Hepatocyte (in vitro differentiated cells): ENCODE measurements around the gene SNX32. TPM values are rescaled to one million over a fixed set of nuclear protein-coding genes. Genes with fewer than 3 reads are reported as not detected.

Source experiments
- DNase-seq: peaks from one replicate; pipeline ENCODE4 v3.0.0-alpha.2; 2016; ENCODE audit warnings: low spot score
- H2AFZ ChIP-seq: fragments of 200-600 bp; sonication (generic); 2 replicates; pipeline ENCODE4 v1.6.0; 2016; ENCODE audit warnings: antibody characterized with exemption, mild to moderate bottlenecking
- H3K27ac ChIP-seq: fragments of 200-600 bp; sonication (generic); 2 replicates; pipeline ENCODE4 v1.5.1; 2016; ENCODE audit warnings: mild to moderate bottlenecking
- H3K27me3 ChIP-seq: fragments of 200-600 bp; sonication (generic); 2 replicates; pipeline ENCODE4 v1.6.1; 2016
- H3K36me3 ChIP-seq: fragments of 200-600 bp; sonication (generic); replicated peaks from 2 replicates; pipeline ENCODE4 v1.5.1; 2016; ENCODE audit warnings: low read depth; ENCODE audit not compliant: insufficient read depth
- H3K4me1 ChIP-seq: fragments of 200-600 bp; sonication (generic); 2 replicates; pipeline ENCODE4 v1.5.1; 2016; ENCODE audit warnings: mild to moderate bottlenecking, moderate library complexity; ENCODE audit not compliant: insufficient read depth
- H3K4me2 ChIP-seq: fragments of 200-600 bp; sonication (generic); 2 replicates; pipeline ENCODE4 v1.6.0; 2016
- H3K4me3 ChIP-seq: fragments of 200-600 bp; sonication (generic); 2 replicates; pipeline ENCODE4 v1.5.1; 2016; ENCODE audit warnings: mild to moderate bottlenecking
- H3K79me2 ChIP-seq: fragments of 200-600 bp; sonication (generic); 2 replicates; pipeline ENCODE4 v1.6.0; 2017; ENCODE audit warnings: mild to moderate bottlenecking
- H3K9me2 ChIP-seq: fragments of 200-600 bp; sonication (generic); replicated peaks from 2 replicates; pipeline ENCODE4 v1.6.0; 2017; ENCODE audit warnings: mild to moderate bottlenecking; ENCODE audit not compliant: insufficient read depth
- H3K9me3 ChIP-seq: fragments of 200-600 bp; sonication (generic); 2 replicates; pipeline ENCODE4 v1.5.1; 2016; ENCODE audit warnings: low read depth, mild to moderate bottlenecking
- H4K20me1 ChIP-seq: fragments of 200-600 bp; sonication (generic); 2 replicates; pipeline ENCODE4 v1.6.0; 2016; ENCODE audit warnings: mild to moderate bottlenecking; ENCODE audit not compliant: insufficient read depth, poor library complexity, severe bottlenecking
- EZH2 ChIP-seq: fragments of 200-600 bp; sonication (generic); IDR thresholded peaks from 2 replicates; pipeline ENCODE4 v1.6.1; 2016; ENCODE audit warnings: antibody characterized with exemption, mild to moderate bottlenecking, borderline replicate concordance
- EZH2phosphoT487 ChIP-seq: fragments of 200-600 bp; sonication (generic); IDR thresholded peaks from one replicate; pipeline ENCODE4 v1.6.1; 2018; ENCODE audit warnings: antibody characterized with exemption, mild to moderate bottlenecking, low read depth, moderate library complexity; ENCODE audit not compliant: unreplicated experiment, severe bottlenecking
- WGBS: methylation state at CpG from one replicate; pipeline ENCODE4 v1.1.6; 2016; ENCODE audit warnings: low lambda C conversion rate; ENCODE audit errors: missing lambda C conversion rate; 5-methylcytosine and 5-hydroxymethylcytosine counted together
- polyA plus RNA-seq: library from polyadenylated mRNA; unstranded; fragments of >200 nt; fragmentation: Nextera tagmentation; extraction: Ambion mirVana; gene quantifications from 2 replicates; pipeline ENCODE4 v1.2.1, GENCODE V29; 2016
- total RNA-seq: library from RNA; depleted of rRNA; stranded (reverse); fragments of >200 nt; gene quantifications from 2 replicates; pipeline ENCODE4 v1.2.3, GENCODE V29; 2014
- TF ChIP-seq, protein P1 (sequence below): fragments of 200-600 bp; sonication (generic); IDR thresholded peaks from 2 replicates; pipeline ENCODE4 v1.5.1; 2016; ENCODE audit warnings: antibody characterized with exemption, mild to moderate bottlenecking; ENCODE audit not compliant: poor library complexity

SNX32 gene
- total and polyA plus RNA-seq, 2 experiments from 2014 or later: 2.9 to 5.1 TPM

DNA sequence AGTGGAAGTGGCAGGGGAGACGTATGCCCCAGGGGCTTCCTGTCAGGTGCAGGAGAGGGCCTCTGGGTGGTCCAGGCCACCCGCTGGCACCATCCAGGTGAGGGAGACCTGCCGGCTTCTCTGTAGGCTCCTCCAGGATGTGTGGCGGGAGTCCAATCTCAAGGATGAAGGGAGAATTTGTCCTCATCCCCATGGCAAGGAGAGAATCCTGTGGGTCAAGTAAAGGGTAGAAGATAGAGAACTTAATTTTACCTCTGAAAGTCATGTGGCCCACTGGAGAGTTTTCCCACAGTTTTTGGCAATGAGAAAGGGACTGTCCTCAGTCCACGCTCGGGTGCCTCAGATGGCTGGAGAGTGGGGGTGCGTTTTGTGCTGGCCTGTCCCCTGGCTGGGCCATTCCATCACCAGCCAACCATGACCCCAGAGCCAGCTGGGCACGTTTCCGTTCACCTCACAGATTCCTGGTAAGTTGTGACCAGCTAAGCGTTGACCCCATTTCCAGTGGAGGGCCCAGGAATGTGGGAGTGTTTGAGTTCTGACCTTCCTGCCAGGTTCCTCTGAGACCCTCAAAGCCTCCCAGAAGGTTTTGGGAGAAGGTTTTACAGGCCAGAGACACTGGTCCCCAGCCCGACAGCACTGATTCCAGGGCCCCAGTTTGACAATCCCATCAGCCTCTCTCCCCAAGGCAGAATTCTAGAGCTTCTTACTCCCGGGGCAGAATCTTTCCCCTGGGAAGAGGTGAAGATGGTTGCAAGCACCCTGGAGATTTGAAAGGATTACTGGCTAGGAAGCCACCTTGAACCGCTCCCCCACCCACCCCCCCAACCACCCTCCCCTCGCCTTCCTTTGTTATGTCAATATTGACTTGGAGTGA is 44.3 kb upstream of the SNX32 start:
- Histone ChIP-seq H3K79me2 (peaks cover 59% of the 10 kb centered on the region), H3K4me3 (no peak overlapping the region), H3K4me2 (peak overlapping the region; percentile 92), H4K20me1 (peaks cover 26% of the 10 kb centered on the region), H2AFZ (no peak overlapping the region), H3K27ac (peak overlapping the region; percentile 97), H3K9me2 (no peaks in the 10 kb centered on the region), H3K27me3 (peaks cover 13% of the 10 kb centered on the region), H3K4me1 (peaks cover 26% of the 10 kb centered on the region), H3K36me3 (no peaks in the 10 kb centered on the region), H3K9me3 (no peaks in the 10 kb centered on the region)
- DNase-seq: no peak
- TF ChIP-seq EZH2: no peak
- TF ChIP-seq EZH2phosphoT487: no peak
- TF ChIP-seq, protein P1, sequence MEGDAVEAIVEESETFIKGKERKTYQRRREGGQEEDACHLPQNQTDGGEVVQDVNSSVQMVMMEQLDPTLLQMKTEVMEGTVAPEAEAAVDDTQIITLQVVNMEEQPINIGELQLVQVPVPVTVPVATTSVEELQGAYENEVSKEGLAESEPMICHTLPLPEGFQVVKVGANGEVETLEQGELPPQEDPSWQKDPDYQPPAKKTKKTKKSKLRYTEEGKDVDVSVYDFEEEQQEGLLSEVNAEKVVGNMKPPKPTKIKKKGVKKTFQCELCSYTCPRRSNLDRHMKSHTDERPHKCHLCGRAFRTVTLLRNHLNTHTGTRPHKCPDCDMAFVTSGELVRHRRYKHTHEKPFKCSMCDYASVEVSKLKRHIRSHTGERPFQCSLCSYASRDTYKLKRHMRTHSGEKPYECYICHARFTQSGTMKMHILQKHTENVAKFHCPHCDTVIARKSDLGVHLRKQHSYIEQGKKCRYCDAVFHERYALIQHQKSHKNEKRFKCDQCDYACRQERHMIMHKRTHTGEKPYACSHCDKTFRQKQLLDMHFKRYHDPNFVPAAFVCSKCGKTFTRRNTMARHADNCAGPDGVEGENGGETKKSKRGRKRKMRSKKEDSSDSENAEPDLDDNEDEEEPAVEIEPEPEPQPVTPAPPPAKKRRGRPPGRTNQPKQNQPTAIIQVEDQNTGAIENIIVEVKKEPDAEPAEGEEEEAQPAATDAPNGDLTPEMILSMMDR: no peak
- WGBS: 75% methylated on average over 13 of the region's 14 CpGs

DNA sequence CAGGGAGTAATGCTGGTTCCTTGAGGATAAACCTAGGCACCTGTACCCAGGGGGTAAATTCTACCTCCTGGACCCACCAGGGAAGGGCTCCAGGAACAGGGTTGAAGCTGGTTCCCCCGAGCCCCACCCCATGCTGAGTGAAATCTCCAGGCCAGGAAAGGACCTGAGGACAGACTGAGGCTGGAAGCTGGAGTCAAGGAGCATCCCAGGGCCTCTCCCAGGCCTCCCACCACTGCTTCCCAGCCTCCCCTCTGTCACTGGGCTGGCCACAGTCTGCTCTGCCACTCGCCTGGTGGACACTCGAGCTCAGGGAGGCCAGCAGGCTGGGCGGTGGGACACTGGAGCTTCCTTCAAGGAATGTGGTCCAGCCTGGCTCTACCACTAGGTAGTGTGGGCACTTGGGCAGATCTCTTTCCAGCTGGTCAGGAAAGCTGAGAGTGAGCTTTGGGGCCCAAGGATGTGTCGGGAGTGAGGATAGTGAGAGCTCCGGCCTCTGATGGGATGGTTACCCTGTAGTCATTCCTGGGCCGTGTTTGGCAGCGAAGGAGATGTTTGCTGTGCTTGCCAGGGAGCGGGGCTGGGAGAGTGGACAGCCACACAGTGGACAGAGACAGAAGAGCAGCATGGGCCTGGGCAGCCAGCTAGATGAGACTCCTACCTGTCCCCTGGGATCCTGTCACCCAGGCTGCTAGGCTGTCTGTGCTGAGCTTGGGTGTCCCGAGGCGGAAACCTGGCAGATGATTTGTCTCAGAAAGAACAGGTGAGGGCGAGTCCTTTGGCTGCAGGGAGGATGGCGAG is 43.5 kb upstream of the SNX32 start:
- TF ChIP-seq, protein P1: no peak
- TF ChIP-seq EZH2 (no peak), EZH2phosphoT487 (no peak)
- Histone ChIP-seq H3K4me3 (no peak overlapping the region), H2AFZ (no peak overlapping the region), H3K27ac (no peak overlapping the region), H3K79me2 (peaks cover 59% of the 10 kb centered on the region), H3K36me3 (no peaks in the 10 kb centered on the region), H4K20me1 (peaks cover 26% of the 10 kb centered on the region), H3K9me3 (no peaks in the 10 kb centered on the region), H3K4me2 (peak overlapping the region; percentile 92), H3K9me2 (no peaks in the 10 kb centered on the region), H3K27me3 (peaks cover 13% of the 10 kb centered on the region), H3K4me1 (peaks cover 26% of the 10 kb centered on the region)
- DNase-seq: no peak
- 74% methylated on average over 13 of the region's 13 CpGs for WGBS

DNA sequence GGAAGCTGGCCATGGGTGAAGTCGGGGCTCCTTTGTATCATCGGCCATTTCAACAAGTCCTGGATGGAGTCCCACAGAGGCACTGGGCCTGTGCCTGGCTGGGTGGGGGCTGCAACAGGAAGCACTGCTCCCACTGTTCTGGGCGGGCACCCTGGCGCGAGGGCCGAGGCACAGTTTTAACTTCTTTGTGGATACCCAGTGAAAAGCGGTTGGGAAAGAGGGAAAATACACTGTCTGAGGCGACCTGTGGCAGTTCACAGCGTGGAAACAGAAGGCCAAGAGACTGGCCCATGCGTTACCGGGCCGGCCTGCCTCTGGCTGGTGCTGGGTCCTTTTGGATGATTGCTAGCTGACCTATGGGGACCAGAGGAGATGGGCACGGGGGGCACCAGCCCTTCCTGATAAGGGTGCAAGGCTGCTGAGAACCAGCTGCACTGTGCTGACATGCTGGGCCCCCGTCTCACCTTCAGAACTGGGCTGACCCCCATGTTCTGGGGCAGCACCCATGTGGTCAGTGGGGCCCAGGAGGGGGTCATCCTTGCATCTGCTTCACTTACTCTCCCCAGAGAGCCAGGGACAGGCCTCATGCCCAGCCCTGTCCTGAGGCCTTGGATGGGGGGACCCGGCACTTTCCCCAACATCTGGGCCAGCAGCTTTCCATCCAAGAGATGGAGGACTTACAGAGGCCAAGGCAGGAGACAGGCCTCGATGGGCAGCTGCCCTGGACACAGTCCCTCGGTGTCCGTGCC is 42.7 kb upstream of the SNX32 start:
- H3K36me3 ChIP-seq: no peaks in the 10 kb centered on the region
- TF ChIP-seq EZH2phosphoT487 (no peak), EZH2 (no peak)
- TF ChIP-seq, protein P1: no peak
- no peak overlapping the region for H2AFZ ChIP-seq
- peaks cover 21% of the 10 kb centered on the region for H3K4me1 ChIP-seq
- H4K20me1 ChIP-seq: peaks cover 26% of the 10 kb centered on the region
- H3K9me3 ChIP-seq: no peaks in the 10 kb centered on the region
- no peaks in the 10 kb centered on the region for H3K9me2 ChIP-seq
- DNase-seq: no peak
- H3K4me2 ChIP-seq: peak overlapping the region; percentile 92
- H3K4me3 ChIP-seq: no peak overlapping the region
- peaks cover 59% of the 10 kb centered on the region for H3K79me2 ChIP-seq
- 90% methylated on average over 18 of the region's 18 CpGs for WGBS
- peaks cover 13% of the 10 kb centered on the region for H3K27me3 ChIP-seq
- no peak overlapping the region for H3K27ac ChIP-seq
